ENCODE measurements around the gene SH2D4B. TPM values are rescaled to one million over a fixed set of nuclear protein-coding genes. Genes with fewer than 3 reads are reported as not detected.

Gene SH2D4B
- total RNA-seq, 1 experiment from 2014 or later = 0.10 TPM

GRCh38 chr10:80569131-80569895, 31.6 kb downstream of the SH2D4B start:
- Histone ChIP-seq H3K4me1 (ENCODE audit: control insufficient read depth, insufficient read depth, low read length) (no peaks in the 10 kb centered on the region), H3K27ac (ENCODE audit: low read length) (no peak overlapping the region), H3K27me3 (ENCODE audit: control insufficient read depth, insufficient read depth, low read length) (peaks cover 13% of the 10 kb centered on the region), H3K36me3 (ENCODE audit: control insufficient read depth, insufficient read depth, low read length) (no peaks in the 10 kb centered on the region), H3K9me3 (ENCODE audit: control insufficient read depth, insufficient read depth, low read depth, low read length) (no peaks in the 10 kb centered on the region), H3K4me3 (ENCODE audit: low read depth in 2 of 2, low read length in 2 of 2) (no peak overlapping the region)
- intact Hi-C loops (cut with micrococcal nuclease; ENCODE audit: unreplicated experiment) (no loop called here), in situ Hi-C loops (cut with HindIII; ENCODE audit: low pct_unique_long_range_greater_than_20kb, low sequenced_read_pairs) (no loop called here)
- TF ChIP-seq CTCF (IDR thresholded peaks at IDR 0.05) (no peak), SIN3A (IDR thresholded peaks at IDR 0.05; ENCODE audit: borderline replicate concordance, insufficient read depth, low read depth, low read length) (no peak), REST (IDR thresholded peaks at IDR 0.05; ENCODE audit: insufficient read depth in 1 of 2, low read depth in 2 of 2, low read length in 1 of 2) (no peak), POLR2AphosphoS5 (IDR thresholded peaks at IDR 0.05; ENCODE audit: low read depth, low read length) (no peak), TCF7L2 (IDR thresholded peaks at IDR 0.05; ENCODE audit: low read depth, low read length) (no peak)
- ChIA-PET POLR2A (interaction anchor here (0.6 kb wide), 1 partner anchor 14 kb away, joined by 7 read pairs; no protein-coding TSS in a partner anchor), CTCF (interaction anchor here (0.6 kb wide), 1 partner anchor 322 kb away, joined by 3 read pairs; no protein-coding TSS in a partner anchor)
- no TSS peak for BruUV-seq (replicated peaks)
- DNase-seq (ENCODE audit: low read depth, low spot score) = no peak
- no peak for ATAC-seq

GRCh38 chr10:80571352-80571751, 33.6 kb downstream of the SH2D4B start:
- CTCF ChIA-PET = interaction anchor here (0.6 kb wide), 1 partner anchor 29 kb away, joined by 3 read pairs; no protein-coding TSS in a partner anchor

More at GRCh38 chr10:80571352-80571751, 33.6 kb downstream of the SH2D4B start:
- no peak overlapping the region for H3K4me3 ChIP-seq (ENCODE audit: low read depth in 2 of 2, low read length in 2 of 2)
- H3K9me3 ChIP-seq (ENCODE audit: control insufficient read depth, insufficient read depth, low read depth, low read length) = no peaks in the 10 kb centered on the region
- in situ Hi-C loops (cut with HindIII; ENCODE audit: low pct_unique_long_range_greater_than_20kb, low sequenced_read_pairs) = no loop called here
- no peaks in the 10 kb centered on the region for H3K36me3 ChIP-seq (ENCODE audit: control insufficient read depth, insufficient read depth, low read length)
- no peaks in the 10 kb centered on the region for H3K4me1 ChIP-seq (ENCODE audit: control insufficient read depth, insufficient read depth, low read length)
- peaks cover 11% of the 10 kb centered on the region for H3K27me3 ChIP-seq (ENCODE audit: control insufficient read depth, insufficient read depth, low read length)
- no peak for TF ChIP-seq SIN3A (IDR thresholded peaks at IDR 0.05; ENCODE audit: borderline replicate concordance, insufficient read depth, low read depth, low read length)
- TF ChIP-seq POLR2AphosphoS5 (IDR thresholded peaks at IDR 0.05; ENCODE audit: low read depth, low read length) = no peak
- H3K27ac ChIP-seq (ENCODE audit: low read length) = no peak overlapping the region
- BruUV-seq (replicated peaks) = no TSS peak
- POLR2A ChIA-PET = no interaction called here
- DNase-seq (ENCODE audit: low read depth, low spot score) (no peak), ATAC-seq (no peak)
- intact Hi-C loops (cut with micrococcal nuclease; ENCODE audit: unreplicated experiment) = no loop called here
